ENCODE measurements around the gene ABAT.
"Not testable (repeated sequence)": the region's sequence is repeated elsewhere in the genome, so short reads cannot be mapped to it uniquely, and the experiment has no call there.

Gene ABAT

DNA sequence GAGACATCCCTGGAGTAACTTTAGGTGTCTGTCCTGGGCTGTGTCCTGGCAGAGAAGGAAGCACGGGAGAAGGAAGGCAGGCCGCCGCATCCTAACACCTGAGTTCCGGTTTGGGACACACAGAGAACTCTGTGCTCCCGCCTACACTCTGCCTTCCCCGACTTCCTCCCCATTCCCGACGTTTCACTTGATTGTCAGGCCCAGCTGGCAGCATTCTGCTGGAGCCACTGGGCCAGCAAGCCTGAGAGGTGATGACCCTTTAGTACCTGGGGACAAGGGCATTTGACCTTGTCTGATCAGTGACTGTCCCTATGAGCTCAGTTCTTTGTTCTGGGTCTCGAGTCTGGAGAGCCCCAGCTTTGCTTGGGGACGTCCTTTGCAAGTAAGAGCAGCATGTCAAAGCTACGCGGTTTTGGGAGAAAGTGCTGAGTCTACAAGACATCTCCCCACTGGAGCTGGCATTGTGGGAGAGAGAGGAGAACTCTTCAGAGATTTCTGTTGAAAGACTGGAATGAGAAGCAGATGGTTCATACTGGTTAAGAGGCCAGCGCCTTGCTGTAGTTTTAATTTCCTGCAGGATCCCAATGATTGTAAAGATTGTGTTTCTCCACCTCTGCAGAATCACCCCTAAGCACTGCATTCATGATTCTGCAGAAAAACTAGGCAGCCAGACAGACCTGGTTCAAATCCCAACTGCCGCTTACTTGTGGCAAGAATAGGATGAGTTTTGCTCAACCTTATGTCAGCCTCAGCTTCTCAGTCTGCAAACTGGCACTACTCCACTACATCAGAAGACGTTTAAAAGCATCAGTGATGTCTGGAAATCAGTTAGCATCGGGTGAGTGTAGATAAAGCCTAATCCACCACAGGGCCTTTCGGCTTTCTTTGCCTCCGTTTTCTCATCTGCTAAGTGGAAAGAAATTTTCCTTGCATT is 20.6 kb downstream of the ABAT start:
- H3K27ac ChIP-seq, result no peak overlapping the region
- H3K4me3 ChIP-seq (ENCODE audit: low read depth, low read length), result no peak overlapping the region
- in situ Hi-C loops (cut with HindIII; ENCODE audit: low pct_ligation_motif_present, low sequenced_read_pairs), result no loop called here
- no peaks in the 10 kb centered on the region for H3K27me3 ChIP-seq (replicated peaks)
- TF ChIP-seq, protein P1, sequence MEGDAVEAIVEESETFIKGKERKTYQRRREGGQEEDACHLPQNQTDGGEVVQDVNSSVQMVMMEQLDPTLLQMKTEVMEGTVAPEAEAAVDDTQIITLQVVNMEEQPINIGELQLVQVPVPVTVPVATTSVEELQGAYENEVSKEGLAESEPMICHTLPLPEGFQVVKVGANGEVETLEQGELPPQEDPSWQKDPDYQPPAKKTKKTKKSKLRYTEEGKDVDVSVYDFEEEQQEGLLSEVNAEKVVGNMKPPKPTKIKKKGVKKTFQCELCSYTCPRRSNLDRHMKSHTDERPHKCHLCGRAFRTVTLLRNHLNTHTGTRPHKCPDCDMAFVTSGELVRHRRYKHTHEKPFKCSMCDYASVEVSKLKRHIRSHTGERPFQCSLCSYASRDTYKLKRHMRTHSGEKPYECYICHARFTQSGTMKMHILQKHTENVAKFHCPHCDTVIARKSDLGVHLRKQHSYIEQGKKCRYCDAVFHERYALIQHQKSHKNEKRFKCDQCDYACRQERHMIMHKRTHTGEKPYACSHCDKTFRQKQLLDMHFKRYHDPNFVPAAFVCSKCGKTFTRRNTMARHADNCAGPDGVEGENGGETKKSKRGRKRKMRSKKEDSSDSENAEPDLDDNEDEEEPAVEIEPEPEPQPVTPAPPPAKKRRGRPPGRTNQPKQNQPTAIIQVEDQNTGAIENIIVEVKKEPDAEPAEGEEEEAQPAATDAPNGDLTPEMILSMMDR (IDR thresholded peaks at IDR 0.05; ENCODE audit: low read depth, low read length, missing control alignments), result no peak
- no peak for DNase-seq
- no peaks in the 10 kb centered on the region for H3K36me3 ChIP-seq (replicated peaks)

DNA sequence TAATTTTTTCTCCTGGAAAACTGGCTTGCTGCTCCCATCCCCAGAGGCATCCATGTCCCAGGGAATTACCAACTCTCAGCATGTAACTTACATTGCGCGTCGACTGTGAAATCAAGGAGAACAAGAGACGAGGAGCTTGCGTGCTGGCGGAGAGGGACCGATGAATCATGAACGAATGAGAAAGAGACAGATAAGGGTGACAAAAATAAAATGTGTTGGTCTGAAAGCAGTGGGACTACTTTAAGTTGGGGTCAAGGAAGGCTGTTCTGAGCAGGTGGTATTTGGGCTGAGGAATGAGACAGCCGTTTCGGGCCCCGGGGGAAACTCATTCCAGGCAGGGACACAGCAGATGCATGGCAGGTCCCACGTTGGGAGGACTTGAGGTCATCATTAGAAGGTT is 22.5 kb downstream of the ABAT start:
- TF ChIP-seq, protein P1 (IDR thresholded peaks at IDR 0.05; ENCODE audit: low read depth, low read length, missing control alignments), result no peak
- H3K27ac ChIP-seq, result no peak overlapping the region
- no peaks in the 10 kb centered on the region for H3K36me3 ChIP-seq (replicated peaks)
- DNase-seq, result no peak
- no peaks in the 10 kb centered on the region for H3K27me3 ChIP-seq (replicated peaks)
- in situ Hi-C loops (cut with HindIII; ENCODE audit: low pct_ligation_motif_present, low sequenced_read_pairs), result no loop called here
- no peak overlapping the region for H3K4me3 ChIP-seq (ENCODE audit: low read depth, low read length)

- Histone ChIP-seq H3K36me3 (replicated peaks) (no peaks in the 10 kb centered on the region), H3K27me3 (replicated peaks) (no peaks in the 10 kb centered on the region), H3K27ac (no peak overlapping the region), H3K4me3 (ENCODE audit: low read depth, low read length) (no peak overlapping the region)
- no peak for DNase-seq
- TF ChIP-seq, protein P1 (IDR thresholded peaks at IDR 0.05; ENCODE audit: low read depth, low read length, missing control alignments), result no peak
- in situ Hi-C loops (cut with HindIII; ENCODE audit: low pct_ligation_motif_present, low sequenced_read_pairs), result no loop called here
Observed at GRCh38 chr16:8697965-8698364, 23.5 kb downstream of the ABAT start.

DNA sequence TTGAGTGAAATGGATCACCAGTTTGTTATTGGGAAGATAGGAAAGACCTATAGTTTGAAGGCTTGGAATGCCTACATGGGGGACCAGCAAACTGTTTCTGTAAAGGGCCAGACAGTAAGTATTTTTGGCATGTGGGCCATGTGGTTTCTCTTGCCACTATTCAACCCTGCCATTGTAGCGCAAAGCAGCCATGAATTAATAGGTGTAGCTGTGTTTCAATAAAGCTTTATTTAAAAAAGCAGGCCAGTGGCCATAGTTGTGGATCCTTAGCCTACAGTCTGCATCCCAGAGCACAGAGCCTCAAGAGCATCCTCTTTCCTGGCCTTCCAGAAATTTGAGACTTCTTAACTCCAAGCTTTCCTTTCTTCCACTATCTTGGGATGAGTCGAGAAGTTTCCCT is 29.3 kb downstream of the ABAT start:
- in situ Hi-C loops (cut with HindIII; ENCODE audit: low pct_ligation_motif_present, low sequenced_read_pairs), result no loop called here
- no peaks in the 10 kb centered on the region for H3K36me3 ChIP-seq (replicated peaks)
- no peak for DNase-seq
- no peak overlapping the region for H3K27ac ChIP-seq
- no peak overlapping the region for H3K4me3 ChIP-seq (ENCODE audit: low read depth, low read length)
- TF ChIP-seq, protein P1 (IDR thresholded peaks at IDR 0.05; ENCODE audit: low read depth, low read length, missing control alignments), result no peak
- H3K27me3 ChIP-seq (replicated peaks), result no peaks in the 10 kb centered on the region

DNA sequence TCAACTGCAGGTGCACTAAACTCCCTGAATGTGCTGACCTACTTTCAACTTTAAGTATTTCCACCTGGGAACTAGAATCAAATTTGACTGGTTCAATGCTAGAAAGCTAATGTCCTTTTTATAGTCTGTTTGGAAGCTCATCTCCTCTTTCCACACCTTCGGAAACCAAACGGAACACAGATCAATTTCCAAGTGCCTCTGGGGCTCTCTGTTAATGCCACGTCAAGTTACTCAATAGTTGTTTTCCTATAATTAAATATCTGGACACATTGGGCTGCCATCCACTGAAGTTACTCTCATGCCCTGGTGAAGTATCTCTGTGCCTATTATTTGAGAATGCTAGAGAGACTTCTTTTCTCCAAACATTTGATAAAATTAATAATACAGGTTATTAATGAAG is 29.7 kb downstream of the ABAT start:
- H3K27ac ChIP-seq, result no peak overlapping the region
- H3K4me3 ChIP-seq (ENCODE audit: low read depth, low read length), result no peak overlapping the region
- no peaks in the 10 kb centered on the region for H3K36me3 ChIP-seq (replicated peaks)
- DNase-seq, result no peak
- in situ Hi-C loops (cut with HindIII; ENCODE audit: low pct_ligation_motif_present, low sequenced_read_pairs), result no loop called here
- H3K27me3 ChIP-seq (replicated peaks), result no peaks in the 10 kb centered on the region
- TF ChIP-seq, protein P1 (IDR thresholded peaks at IDR 0.05; ENCODE audit: low read depth, low read length, missing control alignments), result no peak

DNA sequence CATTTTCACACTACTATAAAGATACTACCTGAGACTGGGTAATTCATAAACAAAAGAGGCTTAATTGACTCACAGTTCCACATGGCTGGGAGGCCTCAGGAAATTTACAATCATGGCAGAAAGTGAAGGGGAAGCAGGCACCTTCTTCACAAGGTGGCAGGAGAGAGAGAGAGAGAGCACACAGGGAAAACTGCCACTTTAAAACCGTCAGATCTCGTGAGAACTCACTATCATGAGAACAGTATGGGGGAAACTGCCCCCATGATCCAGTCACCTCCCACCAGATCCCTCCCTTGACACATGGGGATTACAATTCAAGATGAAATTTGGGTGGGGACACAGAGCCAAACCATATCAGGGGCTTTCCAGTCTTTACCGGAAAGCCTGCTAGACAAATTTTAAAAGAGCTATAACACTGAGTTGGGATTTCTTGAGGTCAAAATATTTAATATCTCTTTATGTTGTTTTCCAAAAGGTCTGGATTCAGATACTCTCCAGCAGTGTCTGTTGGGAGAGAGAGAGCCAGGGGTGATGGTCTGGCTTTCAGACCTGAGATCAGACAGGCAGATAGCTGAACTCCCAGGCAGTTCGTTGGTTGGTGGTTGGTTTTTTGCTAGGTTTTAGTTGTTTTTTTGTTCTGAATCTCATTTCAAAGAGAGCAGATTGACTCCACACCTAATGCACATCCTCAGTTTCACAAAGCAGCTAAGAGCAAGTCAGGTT is 30.8 kb downstream of the ABAT start:
- in situ Hi-C loops (cut with HindIII; ENCODE audit: low pct_ligation_motif_present, low sequenced_read_pairs); H3K27me3 ChIP-seq (replicated peaks); H3K27ac ChIP-seq; H3K36me3 ChIP-seq (replicated peaks); DNase-seq; H3K4me3 ChIP-seq (ENCODE audit: low read depth, low read length): not testable (repeated sequence)
